CD14-positive monocyte (primary cell): ENCODE measurements around the gene OXLD1. TPM values are rescaled to one million over a fixed set of nuclear protein-coding genes. Genes with fewer than 3 reads are reported as not detected.
A peak's percentile ranks its signal among the peaks of the same experiment; 100 is the strongest.

Source experiments
- DNase-seq, 3 donors: peaks; one replicate each; pipeline ENCODE4 v3.0.0-alpha.2; 2011 to 2022
- H2AFZ ChIP-seq: 2 replicates; pipeline ENCODE4 v1.6.0; 2012; ENCODE audit warnings: mild to moderate bottlenecking, low read depth, low read length, inconsistent platforms; ENCODE audit not compliant: insufficient read depth, poor library complexity, severe bottlenecking
- H3K27ac ChIP-seq, 2 donors: 1 replicate in 1 of 2; 2 replicates in 1 of 2; pipeline ENCODE4 v1.5.1; 2012 to 2013; ENCODE audit warnings: low read length in 2 of 2, control low read depth in 1 of 2, inconsistent platforms in 1 of 2, low read depth in 1 of 2, mild to moderate bottlenecking in 1 of 2
- H3K27me3 ChIP-seq, 2 donors: one replicate each; pipeline versions ENCODE4 v1.6.0 to v1.6.1; 2011 to 2013; ENCODE audit warnings: low read length in 2 of 2; ENCODE audit not compliant: control insufficient read depth in 2 of 2, insufficient read depth in 2 of 2
- H3K36me3 ChIP-seq, 2 donors: replicated peaks in 1 of 2; 1 replicate in 1 of 2; 2 replicates in 1 of 2; pipeline versions ENCODE4 v1.5.1 to v1.6.1; 2012 to 2013; ENCODE audit warnings: low read length in 2 of 2, control low read depth in 1 of 2, inconsistent platforms in 1 of 2, mild to moderate bottlenecking in 1 of 2; ENCODE audit not compliant: insufficient read depth in 2 of 2, control insufficient read depth in 1 of 2
- H3K4me1 ChIP-seq, 2 donors: 1 replicate in 1 of 2; 2 replicates in 1 of 2; pipeline versions ENCODE4 v1.5.1 to v1.6.1; 2012 to 2013; ENCODE audit warnings: low read length in 2 of 2, control low read depth in 1 of 2, inconsistent platforms in 1 of 2, mild to moderate bottlenecking in 1 of 2, moderate library complexity in 1 of 2; ENCODE audit not compliant: insufficient read depth in 2 of 2, control insufficient read depth in 1 of 2
- H3K4me2 ChIP-seq: replicated peaks from 2 replicates; pipeline ENCODE3; 2012; ENCODE audit warnings: low read length, moderate library complexity, mild to moderate bottlenecking; ENCODE audit not compliant: poor library complexity, severe bottlenecking; ENCODE audit errors: extremely low read depth
- H3K4me3 ChIP-seq, 3 experiments: fragments of 200-600 bp in 1 of 3; sonication (generic) in 1 of 3; replicated peaks in 1 of 3; 1 replicate in 2 of 3; 2 replicates in 1 of 3; pipeline ENCODE4 v1.5.1; 2011 to 2013; ENCODE audit warnings: low read length in 3 of 3, mild to moderate bottlenecking in 3 of 3, control low read depth in 2 of 3, low read depth in 2 of 3, inconsistent platforms in 1 of 3, moderate library complexity in 1 of 3
- H3K79me2 ChIP-seq: 2 replicates; pipeline ENCODE4 v1.6.0; 2012; ENCODE audit warnings: mild to moderate bottlenecking, control low read depth, inconsistent platforms, low read length, moderate library complexity; ENCODE audit not compliant: insufficient read depth
- H3K9ac ChIP-seq: 2 replicates; pipeline ENCODE4 v1.6.0; 2017; ENCODE audit warnings: low read length, mild to moderate bottlenecking; ENCODE audit not compliant: insufficient read depth, poor library complexity, severe bottlenecking
- H3K9me3 ChIP-seq, 2 donors: replicated peaks in 1 of 2; 1 replicate in 1 of 2; 2 replicates in 1 of 2; pipeline versions ENCODE4 v1.5.1 to v1.6.1; 2012 to 2013; ENCODE audit warnings: low read length in 2 of 2, control low read depth in 1 of 2; ENCODE audit not compliant: control insufficient read depth in 1 of 2, insufficient read depth in 1 of 2
- H4K20me1 ChIP-seq: 2 replicates; pipeline ENCODE4 v1.6.0; 2012; ENCODE audit warnings: mild to moderate bottlenecking, low read length, control low read depth, moderate library complexity; ENCODE audit not compliant: insufficient read depth
- H3K27ac Mint-ChIP-seq, 7 donors: one replicate each; pipeline ENCODE4 v1.8.0; 2020; ENCODE audit warnings: mild to moderate bottlenecking in 7 of 7, mixed read lengths in 7 of 7, moderate library complexity in 6 of 7, inconsistent platforms in 2 of 7
- H3K27me3 Mint-ChIP-seq, 3 donors: one replicate each; pipeline ENCODE4 v1.8.0; 2021 to 2022; ENCODE audit warnings: low read depth in 3 of 3, mild to moderate bottlenecking in 3 of 3, mixed read lengths in 3 of 3, moderate library complexity in 3 of 3, inconsistent platforms in 1 of 3
- H3K36me3 Mint-ChIP-seq, 2 donors: one replicate each; pipeline ENCODE4 v1.8.0; 2020; ENCODE audit warnings: mixed read lengths in 2 of 2, inconsistent platforms in 1 of 2, mild to moderate bottlenecking in 1 of 2
- H3K4me1 Mint-ChIP-seq: one replicate; pipeline ENCODE4 v1.8.0; 2020; ENCODE audit warnings: mild to moderate bottlenecking, mixed read lengths
- H3K4me3 Mint-ChIP-seq, 2 donors: one replicate each; pipeline ENCODE4 v1.8.0; 2020; ENCODE audit warnings: mild to moderate bottlenecking in 2 of 2, mixed read lengths in 2 of 2, moderate library complexity in 1 of 2
- H3K9me3 Mint-ChIP-seq, 7 donors: one replicate each; pipeline ENCODE4 v1.8.0; 2020 to 2022; ENCODE audit warnings: mixed read lengths in 7 of 7, mild to moderate bottlenecking in 6 of 7, moderate library complexity in 6 of 7, inconsistent platforms in 2 of 7
- CTCF ChIP-seq: fragments of 200-600 bp; IDR thresholded peaks from one replicate; pipeline ENCODE4 v1.8.0; 2022; ENCODE audit warnings: antibody characterized with exemption, mild to moderate bottlenecking
- WGBS: methylation state at CpG from one replicate; pipeline ENCODE4 v1.1.5; 2013; ENCODE audit warnings: missing lambda C conversion rate; ENCODE audit not compliant: insufficient coverage; 5-methylcytosine and 5-hydroxymethylcytosine counted together
- intact Hi-C, 2 donors: fragments of 100-400 bp; cut with micrococcal nuclease; formaldehyde crosslinking; loops; one replicate each; pipeline versions ENCODE4 v1.15.0 to v1.15.1; 2023
- polyA plus RNA-seq, 3 donors: library from polyadenylated mRNA; depleted of rRNA in 1 of 3; unstranded in 2 of 3; stranded (reverse) in 1 of 3; fragments of 300-500 nt in 2 of 3; fragments of >200 nt in 1 of 3; fragmentation: Illumina TruSeq in 2 of 3; gene quantifications; 1 replicate in 2 of 3; 2 replicates in 1 of 3; pipeline ENCODE4 v1.2.3, GENCODE V29; 2012 to 2021

The OXLD1 gene
- polyA plus RNA-seq, 3 donors, result 46.0 to 61.1 (median 51.8) TPM

DNA sequence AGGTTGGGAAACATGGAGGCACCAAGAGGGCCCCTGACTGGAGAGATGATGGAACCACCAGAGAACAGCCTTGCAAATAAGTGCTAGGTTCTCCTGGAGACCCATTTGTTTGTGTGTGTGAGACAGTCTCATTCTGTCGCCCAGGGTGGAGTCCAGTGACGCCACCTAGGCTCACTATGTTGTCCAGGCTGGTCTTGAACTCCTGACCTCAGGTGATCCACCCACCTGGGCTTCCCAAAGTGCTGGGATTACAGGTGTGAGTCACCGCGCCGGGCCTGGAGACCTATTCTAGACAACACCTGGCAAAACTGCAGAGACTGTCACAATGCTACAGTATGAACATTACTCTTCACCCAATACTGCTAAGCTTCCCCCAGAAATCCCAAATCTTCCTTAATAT lies 31.0 kb downstream of the OXLD1 start:
- Mint-ChIP-seq H3K27me3 (peaks cover 0 to 6% (median 0%) of the 10 kb centered on the region in 3 donors), H3K9me3 (no peaks in the 10 kb centered on the region), H3K4me1 (peaks cover 24% of the 10 kb centered on the region), H3K4me3 (peak overlapping the region in 1 of 2 donors; percentile 97), H3K36me3 (peaks cover 5 to 7% of the 10 kb centered on the region in 2 donors), H3K27ac (peak overlapping the region in 1 of 7 donors; percentile 88)
- DNase-seq, result no peak
- intact Hi-C loops, result no loop called here
- WGBS, result 100% methylated on average over 4 of the region's 5 CpGs
- Histone ChIP-seq H3K79me2 (peaks cover 62% of the 10 kb centered on the region), H4K20me1 (peaks cover 54% of the 10 kb centered on the region), H3K4me1 (peaks cover 17 to 20% of the 10 kb centered on the region in 2 donors), H3K9ac (no peak overlapping the region), H3K27ac (peak overlapping the region in 1 of 2 donors; percentile 23), H2AFZ (no peak overlapping the region), H3K27me3 (no peaks in the 10 kb centered on the region), H3K36me3 (peaks cover 3 to 6% of the 10 kb centered on the region in 2 donors), H3K4me3 (peak overlapping the region in 1 of 3 experiments; percentile 89), H3K9me3 (no peaks in the 10 kb centered on the region), H3K4me2 (peak overlapping the region; percentile 87)
- no peak for TF ChIP-seq CTCF

- peaks cover 28 to 43% of the 10 kb centered on the region in 2 donors for H3K36me3 ChIP-seq
- peaks cover 37 to 46% of the 10 kb centered on the region in 2 donors for H3K36me3 Mint-ChIP-seq
Measured at GRCh38 chr17:81631482-81631881, 34.9 kb downstream of the OXLD1 start.

More at GRCh38 chr17:81631482-81631881, 34.9 kb downstream of the OXLD1 start:
- no peak overlapping the region for H3K4me2 ChIP-seq
- H3K9me3 ChIP-seq, result no peaks in the 10 kb centered on the region
- H3K27me3 ChIP-seq, result no peaks in the 10 kb centered on the region
- H3K27me3 Mint-ChIP-seq, result no peaks in the 10 kb centered on the region
- TF ChIP-seq CTCF, result no peak
- no peak overlapping the region for H3K4me3 Mint-ChIP-seq
- WGBS, result 68% methylated on average over 2 of the region's 7 CpGs
- no peak overlapping the region for H3K4me3 ChIP-seq
- peaks cover 68% of the 10 kb centered on the region for H3K79me2 ChIP-seq
- no peak overlapping the region for H2AFZ ChIP-seq
- H4K20me1 ChIP-seq, result peaks cover 63% of the 10 kb centered on the region
- no peak for DNase-seq
- peaks cover 18% of the 10 kb centered on the region for H3K4me1 Mint-ChIP-seq
- no peak overlapping the region for H3K9ac ChIP-seq
- intact Hi-C loops, result no loop called here
- H3K4me1 ChIP-seq, result peaks cover 11 to 13% of the 10 kb centered on the region in 2 donors
- H3K27ac Mint-ChIP-seq, result peak overlapping the region in 2 of 7 donors; percentile 42 to 69
- H3K9me3 Mint-ChIP-seq, result no peaks in the 10 kb centered on the region
- H3K27ac ChIP-seq, result no peak overlapping the region
